CD4-positive, alpha-beta T cell treated with Interleukin-4 for 1 hour (primary cell): ENCODE measurements around the gene LUC7L2.
"Not testable (repeated sequence)": the region's sequence is repeated elsewhere in the genome, so short reads cannot be mapped to it uniquely, and the experiment has no call there.

ENCODE experiments used
- DNase-seq, 2 donors: peaks; one replicate each; pipeline ENCODE4 v3.0.0-alpha.2; 2020 to 2022

Gene LUC7L2

DNA sequence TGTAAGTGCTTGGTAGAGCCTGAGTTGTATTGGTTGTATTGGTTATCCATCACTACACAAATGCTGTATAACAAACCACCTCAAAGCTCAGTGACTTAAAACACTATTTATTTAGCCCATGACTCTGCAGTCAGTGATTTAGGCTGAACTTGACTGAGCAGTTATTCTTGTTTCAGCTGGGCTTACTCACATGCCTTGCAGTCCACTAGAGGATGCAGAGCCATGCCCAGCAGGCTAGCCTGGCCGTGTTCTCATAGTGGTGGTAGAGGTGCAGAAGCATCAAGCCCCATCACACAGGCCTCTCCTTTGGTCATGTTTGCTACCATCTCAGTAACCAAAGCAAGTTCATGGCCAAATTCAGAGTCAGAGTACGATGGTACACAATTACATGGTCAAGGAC is 43.9 kb downstream of the LUC7L2 start:
- DNase-seq: no peak

DNA sequence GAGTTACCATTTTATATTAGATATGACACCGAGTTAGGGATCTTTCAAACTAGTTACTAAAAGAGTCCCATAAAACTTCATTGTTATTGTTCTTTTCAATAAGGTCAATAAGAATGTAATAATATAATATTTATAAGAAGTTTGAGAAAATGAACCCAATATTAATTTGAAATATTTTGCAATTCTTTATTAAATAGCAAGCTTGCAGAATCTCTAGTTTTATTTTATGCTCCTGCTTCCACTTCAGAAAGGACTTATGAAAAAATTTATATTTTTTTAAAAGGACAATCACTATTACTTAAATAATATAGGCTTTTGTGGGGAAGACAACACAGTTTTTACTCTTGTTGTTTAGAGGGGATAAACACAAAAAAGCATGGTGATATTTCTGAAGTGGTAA is 47.9 kb downstream of the LUC7L2 start:
- DNase-seq: no peak

DNA sequence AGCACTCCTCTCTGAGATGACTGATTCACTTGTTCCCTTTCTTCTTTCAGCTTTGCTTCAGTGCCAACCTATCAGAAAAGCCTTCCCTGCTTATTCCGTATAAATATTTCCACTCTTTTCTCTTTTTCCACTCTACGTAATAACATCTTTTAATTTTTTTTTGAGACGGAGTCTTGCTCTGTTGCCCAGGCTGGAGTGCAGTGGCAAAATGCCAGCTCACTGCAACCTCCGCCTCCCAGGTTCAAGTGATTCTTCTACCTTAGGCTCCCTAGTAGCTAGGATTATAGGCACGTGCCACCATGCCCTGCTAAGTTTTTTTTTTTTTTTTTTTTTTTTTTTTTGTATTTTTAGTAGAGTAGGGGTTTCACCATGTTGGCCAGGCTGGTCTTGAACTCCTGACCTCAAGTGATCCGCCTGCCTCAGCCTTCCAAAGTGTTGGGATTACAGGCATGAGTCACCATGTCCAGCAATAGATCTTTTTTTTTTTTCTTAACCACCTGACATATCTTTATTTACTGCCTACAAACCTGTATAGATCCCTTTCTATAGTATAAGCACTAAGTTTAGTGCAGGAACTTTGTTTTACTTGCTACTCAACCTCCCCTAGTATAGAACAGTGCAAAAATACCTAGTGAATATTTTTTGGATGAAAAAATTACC is 55.2 kb downstream of the LUC7L2 start:
- not testable (repeated sequence) for DNase-seq

DNA sequence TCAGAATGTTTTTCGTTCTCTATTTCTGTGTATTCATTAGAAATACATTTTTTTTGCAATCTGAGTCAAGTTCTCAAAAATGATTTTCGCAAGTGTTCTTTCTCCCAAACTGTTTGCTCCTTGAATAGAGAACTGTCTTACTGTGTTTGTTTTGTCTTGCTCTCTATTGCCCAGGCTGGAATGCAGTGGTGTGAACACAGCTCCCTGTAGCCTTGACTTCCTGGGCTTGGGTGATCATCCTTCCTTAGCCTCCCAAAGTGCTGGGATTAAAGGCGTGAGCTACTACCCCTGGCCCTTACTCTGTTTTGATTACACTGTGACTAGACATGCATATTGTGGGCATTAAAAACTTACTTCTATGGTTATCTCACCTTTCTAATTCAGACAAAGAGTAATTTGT is 56.7 kb downstream of the LUC7L2 start:
- no peak for DNase-seq

DNA sequence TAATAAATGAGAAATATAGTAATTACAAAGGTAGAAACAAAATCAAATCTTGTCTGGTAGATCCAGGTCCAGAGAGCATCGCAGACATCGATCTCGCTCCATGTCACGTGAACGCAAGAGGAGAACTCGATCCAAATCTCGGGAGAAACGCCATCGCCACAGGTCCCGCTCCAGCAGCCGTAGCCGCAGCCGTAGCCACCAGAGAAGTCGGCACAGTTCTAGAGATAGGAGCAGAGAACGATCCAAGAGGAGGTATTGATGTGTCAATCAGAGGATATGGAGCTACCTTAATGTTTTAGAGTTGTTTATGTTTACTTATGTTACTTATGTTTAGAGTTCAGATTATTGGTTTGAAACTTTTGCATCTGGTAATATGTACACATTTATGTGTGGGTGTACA is 57.8 kb downstream of the LUC7L2 start:
- no peak for DNase-seq

DNA sequence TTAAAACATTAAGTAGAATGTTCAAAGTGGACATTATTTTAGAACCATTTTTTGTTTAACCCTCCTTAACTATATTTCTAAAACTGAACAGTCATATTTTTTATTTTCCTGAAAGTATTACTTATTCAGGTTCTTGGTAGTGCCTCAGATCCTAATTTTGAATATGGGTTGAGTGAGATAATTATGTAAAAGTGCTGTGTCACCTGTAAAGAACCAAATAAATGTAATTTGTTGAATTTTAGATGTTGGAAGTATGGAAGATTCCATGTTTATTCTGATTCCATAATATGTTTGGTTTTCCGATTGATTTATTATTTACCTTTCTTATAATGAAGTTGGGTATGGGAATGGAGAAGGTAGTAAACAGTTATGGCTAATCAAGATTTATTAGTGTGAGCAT is 61.4 kb downstream of the LUC7L2 start:
- no peak for DNase-seq

DNA sequence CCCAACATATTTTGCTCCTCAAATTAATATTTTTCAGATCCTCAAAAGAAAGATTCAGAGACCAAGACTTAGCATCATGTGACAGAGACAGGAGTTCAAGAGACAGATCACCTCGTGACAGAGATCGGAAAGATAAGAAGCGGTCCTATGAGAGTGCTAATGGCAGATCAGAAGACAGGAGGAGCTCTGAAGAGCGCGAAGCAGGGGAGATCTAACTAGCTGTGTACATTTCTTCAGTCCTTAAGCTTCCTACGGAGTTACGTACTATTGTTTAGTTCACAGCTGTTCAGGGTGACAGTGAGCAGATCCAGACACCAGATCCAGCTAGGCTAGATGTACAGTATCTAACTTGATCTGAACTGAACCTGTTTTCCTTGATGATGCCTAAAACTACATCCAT is 62.4 kb downstream of the LUC7L2 start:
- no peak for DNase-seq

DNA sequence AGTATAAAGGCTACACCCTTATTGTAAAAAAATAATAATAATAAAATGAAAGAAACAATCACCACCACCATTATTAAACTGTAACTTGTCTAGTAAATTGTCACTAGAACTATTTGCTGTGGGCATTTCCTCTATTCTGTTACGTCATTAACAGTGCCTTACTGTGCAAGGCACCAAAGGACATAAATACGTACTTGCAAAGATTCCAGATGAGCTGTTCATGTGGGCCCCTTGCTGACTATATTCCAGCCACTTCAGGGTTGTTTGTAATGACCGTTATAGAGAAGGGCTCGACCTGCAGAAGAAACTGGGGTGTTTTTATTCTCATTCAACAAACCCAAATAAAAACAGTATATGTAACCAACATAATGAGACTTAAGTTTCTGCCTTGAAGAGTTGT is 63.4 kb downstream of the LUC7L2 start:
- DNase-seq: no peak

DNA sequence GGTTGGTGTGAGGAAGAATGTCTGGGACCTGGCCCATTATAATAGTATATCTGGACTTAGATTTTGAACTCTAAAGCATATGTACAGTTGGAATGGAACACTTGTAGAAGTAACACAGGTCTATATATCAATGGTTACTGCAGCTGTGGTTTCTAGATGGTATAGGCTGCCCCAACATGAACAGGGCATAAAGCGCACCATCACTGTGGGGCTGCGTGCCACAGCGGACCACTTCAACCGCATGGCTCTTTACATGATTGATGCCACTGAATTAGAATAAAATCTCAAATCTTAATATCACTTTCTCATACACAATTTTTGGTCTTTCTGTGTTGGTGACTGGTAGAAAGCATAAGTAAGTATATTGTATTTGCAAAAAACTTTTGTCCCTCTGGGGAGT is 64.3 kb downstream of the LUC7L2 start:
- DNase-seq: no peak

DNA sequence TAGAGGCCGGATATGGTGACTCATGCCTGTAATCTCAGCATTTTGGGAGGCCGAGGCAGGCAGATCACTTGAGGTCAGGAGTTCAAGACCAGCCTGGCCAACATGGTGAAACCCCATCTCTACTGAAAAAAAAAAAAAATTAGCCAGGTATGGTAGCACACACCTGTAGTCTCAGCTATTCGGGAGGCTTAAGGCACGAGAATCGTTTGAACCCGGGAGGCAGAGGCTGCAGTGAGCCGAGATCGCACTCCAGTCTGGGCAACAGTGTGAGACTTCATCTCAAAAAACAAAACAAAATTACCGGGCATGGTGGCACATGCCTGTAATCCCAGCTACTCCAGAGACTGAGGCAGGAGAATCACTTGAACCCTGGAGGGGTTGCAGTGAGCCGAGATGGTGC is 66.0 kb downstream of the LUC7L2 start:
- DNase-seq: not testable (repeated sequence)

DNA sequence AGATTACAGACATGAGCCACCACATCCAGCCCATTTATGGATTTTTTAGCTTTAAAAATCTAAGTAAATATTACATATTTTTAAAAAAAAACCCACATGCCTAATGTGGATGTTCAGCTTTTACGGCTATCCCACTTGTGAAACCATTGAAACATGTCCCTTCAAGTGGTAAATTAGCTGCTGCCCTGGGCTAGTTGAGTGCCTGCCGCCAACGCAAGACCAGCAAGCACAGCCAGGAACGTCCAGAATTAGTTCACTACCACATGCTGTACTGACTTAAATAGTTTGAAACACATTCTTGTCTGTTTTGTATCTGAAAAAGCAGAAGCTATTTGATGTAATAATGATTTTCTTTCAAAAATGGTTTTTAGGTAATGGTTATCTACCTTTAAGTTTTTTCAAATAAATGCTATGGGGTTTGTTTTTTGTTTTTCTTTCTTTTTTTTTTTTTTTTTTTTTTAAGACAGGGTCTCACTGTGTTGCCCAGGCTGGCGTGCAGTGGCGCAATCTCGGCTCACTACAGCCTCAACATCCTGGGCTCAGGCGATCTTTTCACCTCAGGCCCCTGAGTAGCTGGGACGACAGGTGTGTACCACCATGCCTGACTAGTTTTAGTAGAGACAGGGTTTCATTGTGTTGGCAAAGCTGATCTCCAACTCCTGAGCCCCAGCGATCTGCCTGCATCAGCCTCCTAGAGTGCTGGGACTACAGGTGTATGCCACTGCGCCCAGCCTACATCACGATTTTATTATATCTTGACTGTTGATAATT is 66.7 kb downstream of the LUC7L2 start:
- no peak for DNase-seq

DNA sequence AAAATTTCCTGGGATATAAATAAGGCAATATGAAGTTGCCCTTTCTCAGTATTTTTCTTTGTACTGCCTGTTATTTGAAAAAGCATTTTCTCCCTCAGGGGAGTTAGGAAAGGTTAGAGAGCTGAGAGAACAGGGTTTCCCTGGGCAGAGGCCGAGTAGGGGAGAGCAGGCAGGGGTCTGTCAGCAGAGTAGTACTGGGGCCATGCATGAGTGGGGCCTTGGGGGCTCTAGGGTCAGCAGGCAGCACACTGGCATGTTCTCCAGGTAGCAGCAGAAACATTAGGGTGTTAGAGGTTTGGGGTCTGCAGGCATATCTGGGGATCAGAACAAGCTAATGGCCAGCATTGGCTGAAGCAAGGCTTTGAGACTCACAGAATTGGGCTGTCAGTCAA is 67.3 kb downstream of the LUC7L2 start:
- DNase-seq: no peak

DNA sequence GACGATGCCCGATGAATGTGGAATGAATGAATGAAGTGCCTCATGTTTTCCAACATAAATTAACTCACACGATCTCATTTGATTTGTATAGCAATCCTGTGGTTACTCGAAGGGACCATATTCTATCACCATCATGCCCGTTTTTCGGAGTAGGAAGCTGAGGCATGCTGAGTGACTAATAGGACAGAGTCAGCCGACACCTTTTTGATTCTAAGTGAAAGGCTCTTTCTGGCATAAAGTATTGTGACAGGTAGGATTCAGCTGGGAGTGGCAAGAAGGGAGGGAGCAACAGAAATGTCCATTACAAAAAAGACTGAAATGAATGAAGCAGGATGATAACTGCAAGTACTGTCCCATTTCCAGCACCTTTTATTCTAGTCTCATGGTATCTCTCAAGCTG is 68.1 kb downstream of the LUC7L2 start:
- DNase-seq: no peak

DNA sequence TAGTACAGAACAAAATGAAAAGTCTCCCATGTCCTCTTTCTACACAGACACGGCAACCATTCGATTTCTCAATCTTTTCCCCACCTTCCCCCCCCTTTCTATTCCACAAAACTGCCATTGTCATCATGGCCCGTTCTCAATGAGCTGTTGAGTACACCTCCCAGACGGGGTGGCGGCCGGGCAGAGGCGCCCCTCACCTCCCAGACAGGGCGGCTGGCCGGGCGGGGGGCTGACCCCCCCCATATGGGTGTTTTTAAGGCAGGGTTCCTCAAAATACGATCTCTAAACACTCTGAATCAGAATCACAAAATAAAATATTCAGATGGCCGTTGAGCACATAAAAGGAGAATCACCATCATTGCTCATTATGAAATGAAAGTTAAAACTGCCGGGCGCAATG is 70.0 kb downstream of the LUC7L2 start:
- not testable (repeated sequence) for DNase-seq

DNA sequence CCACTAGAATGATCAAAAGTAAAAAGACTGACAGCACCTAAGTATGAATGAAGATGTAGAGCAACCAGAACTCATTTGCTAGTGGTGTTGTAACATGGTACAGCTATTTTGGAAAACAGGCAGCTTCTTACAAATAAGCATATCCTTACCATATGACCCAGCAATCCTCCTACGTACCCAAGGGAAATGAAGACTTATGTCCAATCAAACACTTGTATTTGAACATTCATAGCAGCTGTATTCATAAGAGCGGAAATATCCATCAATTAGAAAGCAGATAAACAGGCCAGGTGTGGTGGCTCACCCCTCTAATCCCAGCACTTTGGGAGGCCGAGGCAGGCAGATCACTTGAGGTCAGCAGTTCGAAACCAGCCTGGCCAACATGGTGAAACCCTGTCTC is 70.7 kb downstream of the LUC7L2 start:
- no peak for DNase-seq

DNA sequence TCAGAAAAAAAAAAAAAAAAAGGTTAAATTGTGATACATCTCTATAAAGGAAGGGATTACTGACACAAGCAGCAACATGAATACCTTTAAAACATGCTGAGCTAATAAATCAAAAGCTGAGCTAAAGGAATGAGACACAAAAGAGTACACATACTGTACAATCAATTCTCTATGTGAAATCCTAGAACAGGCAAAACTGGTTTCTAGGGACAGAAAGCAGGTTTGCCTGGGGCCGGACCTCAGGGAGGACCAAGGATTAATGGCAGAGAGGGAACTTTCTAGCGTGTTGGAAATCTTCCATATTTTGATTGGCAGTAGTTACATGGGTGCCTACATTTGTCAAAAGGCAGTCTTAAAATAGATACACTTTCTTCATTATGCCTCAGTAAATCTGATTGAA is 71.3 kb downstream of the LUC7L2 start:
- no peak for DNase-seq

DNA sequence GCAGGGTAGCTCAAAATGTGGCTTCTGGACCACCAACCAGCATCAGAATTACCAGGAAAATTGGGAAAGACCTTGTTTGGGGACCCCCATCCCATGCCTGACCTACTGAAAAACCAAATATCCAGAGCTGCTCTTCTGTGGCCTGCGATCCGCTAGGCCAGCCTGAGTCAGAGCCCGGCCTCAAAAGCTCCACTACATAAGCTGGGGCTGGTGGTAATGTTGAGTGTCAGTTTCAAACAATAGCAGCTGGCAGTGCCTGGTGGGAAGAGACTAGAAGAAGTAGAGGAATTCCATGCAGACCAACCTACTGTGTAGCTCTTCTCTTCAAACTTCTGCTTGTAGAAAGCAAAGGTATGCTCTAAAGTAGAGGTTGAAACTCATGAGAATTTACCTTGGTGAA is 71.8 kb downstream of the LUC7L2 start:
- no peak for DNase-seq

DNA sequence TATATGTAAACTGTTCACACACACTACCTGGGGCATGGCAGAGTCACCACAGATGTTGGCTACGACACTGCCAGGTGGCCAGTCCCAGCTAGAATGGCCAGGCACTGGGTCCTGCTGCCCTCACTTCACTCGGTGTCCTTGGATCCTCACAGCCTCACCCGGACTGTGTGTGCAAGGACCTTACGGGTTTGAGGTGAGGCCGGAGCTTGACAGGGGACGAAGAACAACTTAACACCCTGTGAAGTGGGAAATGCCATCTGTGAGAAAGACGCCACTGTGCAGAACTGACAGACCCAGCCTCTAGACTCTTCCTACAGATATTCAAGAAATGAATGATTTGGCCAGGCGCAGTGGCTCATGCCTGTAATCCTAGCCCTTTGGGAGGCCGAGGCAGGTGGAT is 77.1 kb downstream of the LUC7L2 start:
- DNase-seq: no peak

DNA sequence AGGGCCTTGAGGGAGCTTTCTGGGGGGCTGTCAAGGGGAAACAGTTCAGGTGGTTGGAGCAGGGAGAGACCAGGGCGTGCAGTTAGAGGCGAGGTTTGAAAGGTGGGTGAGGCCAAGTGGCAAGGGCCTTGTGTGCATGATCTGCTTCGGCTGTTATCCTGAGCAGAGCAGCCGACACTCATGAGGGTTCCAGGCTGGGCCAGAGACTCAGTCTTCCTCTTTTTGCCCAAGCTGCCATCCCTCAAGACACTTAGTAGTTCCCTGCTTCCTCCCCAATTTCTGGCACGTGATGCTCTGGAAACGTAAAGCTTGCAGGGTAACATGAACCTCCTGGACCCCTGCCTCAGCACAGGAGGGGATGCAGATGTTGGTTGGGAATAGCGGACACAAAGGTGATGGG is 79.7 kb downstream of the LUC7L2 start:
- no peak for DNase-seq

DNA sequence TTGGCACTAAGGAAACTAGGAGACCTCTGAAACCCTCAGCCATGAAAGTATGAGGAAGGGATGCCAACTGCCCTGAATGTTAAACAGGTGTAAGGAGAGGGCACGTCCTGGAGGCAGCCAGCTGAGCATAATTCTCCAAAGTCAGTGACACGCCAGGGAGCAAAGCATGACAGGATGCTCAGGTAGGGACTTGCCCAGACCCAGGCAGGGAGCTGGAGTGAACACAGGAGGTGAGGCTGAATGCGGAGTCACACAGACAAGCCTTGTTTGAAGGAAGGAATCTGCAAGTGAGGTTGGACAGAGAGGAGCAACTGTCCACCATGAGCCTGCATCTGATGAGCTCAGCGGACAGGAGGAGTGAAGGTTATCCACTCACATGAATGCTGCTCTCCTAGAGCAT is 82.3 kb downstream of the LUC7L2 start:
- DNase-seq: no peak

DNA sequence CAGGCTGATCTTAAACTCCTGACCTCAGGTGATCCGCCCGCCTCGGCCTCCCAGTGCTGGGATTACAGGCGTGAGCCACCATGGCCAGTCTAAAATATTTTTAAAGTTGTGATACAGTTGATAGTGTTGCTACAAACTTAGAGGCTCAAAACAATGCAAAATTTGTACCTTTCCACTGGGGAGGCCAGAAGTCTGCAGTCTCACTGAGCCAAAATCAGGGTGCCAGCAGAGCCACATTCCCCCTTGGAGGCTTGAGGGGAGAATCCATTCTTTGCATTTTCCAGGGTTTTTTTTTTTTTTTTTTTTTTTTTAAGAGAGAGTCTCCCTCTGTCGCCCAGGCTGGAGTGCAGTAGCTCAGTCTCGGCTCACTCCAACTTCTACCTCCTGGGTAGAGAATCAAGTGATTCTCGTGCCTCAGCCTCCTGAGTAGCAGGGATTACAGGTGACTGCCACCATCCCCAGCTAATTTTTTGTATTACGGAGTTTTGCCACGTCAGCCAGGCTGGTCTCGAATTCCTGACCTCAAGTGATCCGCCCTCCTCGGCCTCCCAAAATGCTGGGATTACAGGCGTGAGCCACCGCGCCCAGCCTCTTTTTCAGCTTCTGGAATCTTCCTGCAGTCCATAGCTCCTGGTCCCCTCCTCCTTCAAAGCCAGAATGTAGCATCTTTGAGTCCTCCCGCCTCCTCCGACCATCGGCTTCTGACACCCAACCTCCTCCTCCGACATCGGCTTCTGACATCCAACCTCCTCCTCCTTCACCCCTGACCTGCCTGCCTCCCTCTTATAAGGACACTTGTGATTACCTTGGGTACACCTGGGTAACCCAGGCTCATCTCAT is 86.6 kb downstream of the LUC7L2 start:
- no peak for DNase-seq

DNA sequence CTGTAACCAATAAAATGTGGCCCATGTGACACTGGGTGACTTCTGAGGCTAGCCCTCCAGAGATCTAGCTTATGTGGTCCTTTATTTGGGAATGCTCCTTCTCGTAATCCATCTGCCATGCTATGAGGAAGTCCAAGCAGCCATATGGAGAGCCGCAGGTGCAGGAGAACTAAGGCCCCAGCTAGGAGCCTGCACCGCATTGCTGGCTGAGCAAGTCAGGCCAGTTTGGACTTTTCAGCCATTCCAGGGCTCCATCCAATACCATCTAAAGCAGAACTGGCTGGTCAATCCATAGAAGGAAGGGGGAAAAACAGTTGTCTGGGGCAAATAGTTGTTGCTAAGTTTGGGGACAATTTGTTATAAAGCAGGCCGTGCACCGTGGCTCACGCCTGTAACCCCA is 91.2 kb downstream of the LUC7L2 start:
- no peak for DNase-seq

DNA sequence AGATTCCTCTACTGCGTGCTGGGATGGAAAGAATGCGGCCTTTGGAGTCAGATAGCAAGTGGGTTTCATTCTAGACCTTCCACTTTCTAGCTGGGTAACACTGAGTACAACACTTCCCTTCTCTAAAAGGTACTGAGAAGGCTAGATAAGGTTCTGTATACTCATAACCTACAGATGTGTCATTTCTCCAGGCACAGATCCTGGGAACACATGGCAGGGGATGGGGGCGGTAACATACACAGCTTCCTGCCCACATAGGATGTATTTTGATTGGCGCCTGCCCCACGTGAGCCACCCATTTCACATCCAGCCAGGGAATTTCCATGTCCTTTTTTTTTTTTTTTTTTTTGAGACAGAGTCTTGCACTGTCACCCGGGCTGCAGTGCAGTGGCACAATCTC is 91.9 kb downstream of the LUC7L2 start:
- DNase-seq: no peak
